Osteocyte (in vitro differentiated cells): ENCODE data around the gene FOXC1. TPM values are rescaled to one million over a fixed set of nuclear protein-coding genes. Genes with fewer than 3 reads are reported as not detected.
A peak's percentile ranks its signal among the peaks of the same experiment; 100 is the strongest.

Experiments
- DNase-seq: peaks from one replicate; pipeline ENCODE4 v3.0.0; 2021; ENCODE audit warnings: mixed read lengths; ENCODE audit not compliant: unreplicated experiment; ENCODE audit errors: extremely low spot score
- H3K27ac Mint-ChIP-seq: one replicate; pipeline ENCODE4 v1.8.0; 2021; ENCODE audit warnings: mild to moderate bottlenecking, mixed read lengths; ENCODE audit not compliant: unreplicated experiment
- H3K27me3 Mint-ChIP-seq: one replicate; pipeline ENCODE4 v1.8.0; 2021; ENCODE audit warnings: mixed read lengths; ENCODE audit not compliant: unreplicated experiment
- H3K36me3 Mint-ChIP-seq: one replicate; pipeline ENCODE4 v1.8.0; 2021; ENCODE audit warnings: mixed read lengths; ENCODE audit not compliant: unreplicated experiment
- H3K4me1 Mint-ChIP-seq: one replicate; pipeline ENCODE4 v1.8.0; 2021; ENCODE audit warnings: mixed read lengths; ENCODE audit not compliant: unreplicated experiment
- H3K4me3 Mint-ChIP-seq: one replicate; pipeline ENCODE4 v1.8.0; 2021; ENCODE audit warnings: mild to moderate bottlenecking, moderate library complexity, mixed read lengths; ENCODE audit not compliant: unreplicated experiment
- H3K9me3 Mint-ChIP-seq: one replicate; pipeline ENCODE4 v1.8.0; 2021; ENCODE audit warnings: mixed read lengths; ENCODE audit not compliant: unreplicated experiment
- CTCF ChIP-seq: fragments of 200-600 bp; sonication (generic); IDR thresholded peaks from 2 replicates; pipeline ENCODE4 v1.5.0; 2021; ENCODE audit warnings: antibody characterized with exemption, mild to moderate bottlenecking, moderate library complexity
- total RNA-seq: library from RNA; stranded (reverse); gene quantifications from 2 replicates; pipeline ENCODE4 v1.2.1, GENCODE V29; 2021

FOXC1 gene
- total RNA-seq, 1 donor from 2014 or later = 106 TPM

GRCh38 chr6:1592852-1593251, 16.9 kb upstream of the FOXC1 start:
- Mint-ChIP-seq H3K27ac (no peak overlapping the region), H3K9me3 (peaks cover 4% of the 10 kb centered on the region), H3K27me3 (peaks cover 13% of the 10 kb centered on the region), H3K36me3 (no peaks in the 10 kb centered on the region), H3K4me3 (no peak overlapping the region), H3K4me1 (peaks cover 17% of the 10 kb centered on the region)
- DNase-seq = peak; percentile 53
- no peak for TF ChIP-seq CTCF

GRCh38 chr6:1593286-1593957, 16.3 kb upstream of the FOXC1 start:
- H3K27me3 Mint-ChIP-seq = peaks cover 13% of the 10 kb centered on the region
- H3K4me1 Mint-ChIP-seq = peaks cover 17% of the 10 kb centered on the region
- no peak for TF ChIP-seq CTCF
- peaks cover 4% of the 10 kb centered on the region for H3K9me3 Mint-ChIP-seq
- H3K36me3 Mint-ChIP-seq = no peaks in the 10 kb centered on the region
- peak; percentile 53 for DNase-seq
- no peak overlapping the region for H3K4me3 Mint-ChIP-seq
- no peak overlapping the region for H3K27ac Mint-ChIP-seq

- Mint-ChIP-seq H3K4me1 (peaks cover 17% of the 10 kb centered on the region), H3K27ac (no peak overlapping the region), H3K27me3 (peaks cover 13% of the 10 kb centered on the region), H3K36me3 (no peaks in the 10 kb centered on the region), H3K4me3 (no peak overlapping the region), H3K9me3 (peaks cover 4% of the 10 kb centered on the region)
- no peak for TF ChIP-seq CTCF
- DNase-seq = no peak
Measured at GRCh38 chr6:1593958-1594314, 15.8 kb upstream of the FOXC1 start.

GRCh38 chr6:1594445-1595200, 15.1 kb upstream of the FOXC1 start:
- Mint-ChIP-seq H3K4me1 (peaks cover 17% of the 10 kb centered on the region), H3K4me3 (no peak overlapping the region), H3K27ac (no peak overlapping the region), H3K27me3 (peaks cover 8% of the 10 kb centered on the region), H3K9me3 (peaks cover 4% of the 10 kb centered on the region), H3K36me3 (no peaks in the 10 kb centered on the region)
- TF ChIP-seq CTCF = no peak
- DNase-seq = no peak

- DNase-seq = no peak
- Mint-ChIP-seq H3K4me3 (peak overlapping the region; percentile 43), H3K4me1 (peaks cover 17% of the 10 kb centered on the region), H3K9me3 (no peaks in the 10 kb centered on the region), H3K36me3 (no peaks in the 10 kb centered on the region), H3K27ac (no peak overlapping the region), H3K27me3 (peaks cover 6% of the 10 kb centered on the region)
- TF ChIP-seq CTCF = no peak
Measured at GRCh38 chr6:1595271-1596087, 14.2 kb upstream of the FOXC1 start.
